Ramos (cell line): ENCODE measurements around the gene BSX.

Experiments used
- in situ Hi-C: fragments of 300-500 bp; cut with MboI; formaldehyde crosslinking; loops from one replicate; pipeline ENCODE4 v1.14.3; 2022; ENCODE audit warnings: low sequenced_read_pairs; ENCODE audit not compliant: unreplicated experiment

The BSX gene

GRCh38 chr11:122981388-122982264 lies at the start of gene BSX:
Gene BSX, minus strand, starts transcription at chr11:122981834. Its CDS starts 163 bp downstream, at chr11:122981671.
- in situ Hi-C loops, result no loop called here

DNA sequence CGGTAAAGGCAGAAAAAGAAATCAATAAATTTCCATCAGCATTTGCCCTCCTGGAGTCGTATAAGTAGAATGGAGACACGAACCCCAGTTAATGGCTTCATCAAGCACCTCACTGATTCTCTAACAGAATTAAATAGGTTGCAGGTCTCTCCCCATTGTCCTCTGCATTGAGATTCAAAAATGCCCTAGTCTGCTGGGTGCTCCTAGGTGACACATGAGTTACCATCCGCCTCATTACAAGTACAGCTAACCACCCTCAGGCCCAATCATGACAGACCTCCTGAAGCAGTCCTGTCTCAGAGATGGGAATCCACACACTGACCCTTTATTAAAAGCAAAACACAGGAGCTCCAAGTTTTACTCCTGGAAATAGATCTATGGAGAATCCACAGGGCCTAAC lies 48.9 kb upstream of the BSX start:
- in situ Hi-C loops, result no loop called here

DNA sequence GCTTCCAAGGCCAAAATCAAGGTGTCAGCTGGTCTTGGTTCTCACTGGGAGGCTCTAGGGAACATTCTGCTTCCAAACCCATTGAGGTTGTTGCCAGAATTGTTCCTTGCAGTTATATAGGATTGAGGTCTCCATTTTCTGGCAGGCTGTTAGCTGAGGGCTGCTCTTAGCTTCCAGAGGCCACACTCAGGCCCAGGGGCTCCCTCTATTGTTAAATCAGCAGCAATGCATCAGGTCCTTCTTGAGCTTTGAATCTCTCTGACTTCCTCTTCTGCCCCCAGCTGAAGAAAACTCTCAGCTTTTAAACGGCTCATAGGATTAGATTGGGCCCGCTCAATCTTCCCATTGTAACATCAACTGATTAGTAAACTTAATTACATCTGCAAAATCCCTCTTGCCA lies 39.3 kb upstream of the BSX start:
- in situ Hi-C loops, result loop anchor here (25.0 kb wide), 1 partner anchor 434 kb away; no protein-coding TSS in a partner anchor

GRCh38 chr11:123018702-123019101 lies 37.1 kb upstream of the BSX start:
- in situ Hi-C loops, result loop anchor here (25.0 kb wide), 1 partner anchor 431 kb away; no protein-coding TSS in a partner anchor

- in situ Hi-C loops, result loop anchor here (25.0 kb wide), 1 partner anchor 424 kb away; no protein-coding TSS in a partner anchor
Observed at GRCh38 chr11:123011510-123011909, 29.9 kb upstream of the BSX start.

DNA sequence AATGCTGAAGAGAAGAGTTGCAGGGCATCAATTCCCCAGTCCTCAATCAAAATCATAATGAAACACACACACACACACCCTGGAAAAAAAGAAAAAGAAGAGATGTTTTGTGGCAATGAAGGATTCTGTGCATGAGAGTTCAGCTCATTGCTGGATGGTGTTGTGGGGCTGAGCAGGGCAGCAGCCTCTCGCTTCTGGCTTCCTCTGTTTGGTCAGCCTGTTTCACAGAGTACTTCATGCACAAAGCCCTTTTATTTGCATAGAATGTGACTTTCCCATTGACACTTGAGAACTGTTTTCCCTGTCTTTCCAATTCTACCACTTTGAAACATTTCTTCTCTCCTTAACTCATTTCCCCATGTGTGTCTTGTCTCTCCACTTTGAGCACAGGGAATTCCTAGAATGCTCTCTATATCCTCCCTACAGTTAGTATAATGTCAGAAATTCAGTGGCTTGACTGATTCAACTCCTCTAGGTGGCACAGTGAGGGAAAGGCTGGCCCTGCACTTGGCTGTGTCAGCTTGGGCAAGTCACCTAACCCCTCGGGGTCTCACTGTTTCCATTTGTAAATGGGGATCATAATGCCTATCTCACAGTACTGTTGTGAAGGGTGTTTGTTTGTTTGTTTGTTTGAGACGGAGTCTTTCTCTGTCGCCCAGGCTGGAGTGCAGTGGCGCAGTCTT lies 25.4 kb upstream of the BSX start:
- in situ Hi-C loops, result loop anchor here (25.0 kb wide), 1 partner anchor 420 kb away; no protein-coding TSS in a partner anchor

DNA sequence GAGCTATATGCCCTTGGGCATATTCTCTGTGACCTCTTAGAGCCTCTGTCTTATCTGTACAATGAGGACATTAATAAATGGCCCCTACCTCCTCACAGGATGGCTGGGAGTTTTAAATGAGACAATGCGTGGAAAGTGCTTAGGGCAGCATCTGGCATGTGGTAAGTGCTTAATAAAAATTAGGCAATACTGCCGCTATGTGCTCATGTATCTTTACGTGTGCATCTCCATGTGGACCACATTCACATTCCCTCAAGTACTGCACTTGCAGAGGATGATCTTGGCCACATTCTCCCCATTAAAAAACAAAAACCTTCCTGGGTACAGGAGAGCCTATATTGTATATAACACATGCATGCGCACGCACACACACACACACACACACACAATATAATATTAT lies 19.1 kb upstream of the BSX start:
- in situ Hi-C loops, result loop anchor here (25.0 kb wide), 1 partner anchor 413 kb away; no protein-coding TSS in a partner anchor

GRCh38 chr11:122998727-122999366 lies 17.2 kb upstream of the BSX start:
- in situ Hi-C loops, result loop anchor here (10.0 kb wide), 1 partner anchor 64 kb away; no protein-coding TSS in a partner anchor

DNA sequence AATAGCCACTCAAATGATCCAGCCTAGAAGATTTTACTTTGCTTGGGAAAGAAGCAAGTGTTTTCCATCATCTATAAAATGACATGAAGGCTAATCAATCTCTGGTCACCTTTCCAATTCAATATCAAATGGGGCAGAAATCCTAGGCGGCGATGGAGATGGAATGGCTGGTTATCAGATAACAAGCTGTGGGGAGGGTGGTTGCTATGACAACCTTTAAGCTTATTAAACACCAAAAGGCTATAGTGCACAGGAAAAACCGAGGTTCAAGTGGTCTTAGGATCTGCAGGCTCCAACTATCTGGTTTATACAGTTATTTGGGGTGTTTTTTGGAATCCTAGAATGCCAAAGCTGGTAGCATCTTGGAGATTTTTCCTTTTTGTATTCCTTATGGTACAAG lies 13.9 kb upstream of the BSX start:
- in situ Hi-C loops, result loop anchor here (10.0 kb wide), 1 partner anchor 61 kb away; no protein-coding TSS in a partner anchor

DNA sequence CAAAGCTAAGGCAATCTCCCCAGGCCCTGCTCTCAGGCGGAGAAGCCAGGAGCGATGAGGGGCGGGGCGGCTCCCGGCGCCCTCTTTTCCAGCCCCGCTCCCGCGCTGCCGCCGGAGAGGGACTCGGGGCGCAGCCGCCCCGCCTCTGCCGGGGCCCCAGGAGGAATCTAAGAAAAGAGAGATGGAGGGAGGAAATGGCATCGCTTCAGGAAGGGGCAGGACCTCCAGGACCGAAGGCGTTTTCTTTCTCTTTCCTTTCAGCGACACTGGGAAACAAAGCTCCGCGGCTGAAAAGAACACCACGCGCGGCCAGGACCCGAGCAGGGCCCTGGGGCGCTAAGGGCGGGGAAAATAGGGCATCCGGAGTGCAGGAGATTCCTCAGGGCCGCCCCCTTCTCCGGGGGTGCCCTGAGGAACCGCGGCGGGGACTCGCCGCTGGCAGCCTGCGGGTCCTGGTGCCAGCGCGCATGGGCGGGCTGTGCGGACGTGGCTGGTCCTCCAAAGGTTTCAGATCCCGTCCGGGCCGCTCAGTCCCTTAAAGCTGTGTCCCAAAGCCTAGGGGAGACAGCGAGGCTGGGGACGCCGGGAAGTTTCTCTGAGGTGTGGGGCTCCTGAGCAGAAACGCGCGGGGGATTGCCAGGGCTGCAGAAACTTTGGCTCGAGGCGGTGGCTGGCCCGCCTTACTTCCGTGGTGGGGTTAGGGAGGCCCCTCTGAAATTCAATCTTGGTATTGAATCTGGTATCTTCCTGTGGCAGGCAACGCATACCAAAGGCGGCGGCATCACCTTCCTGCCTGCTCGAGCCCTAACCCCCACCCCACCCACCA lies 2.8 kb upstream of the BSX start:
- in situ Hi-C loops, result no loop called here

DNA sequence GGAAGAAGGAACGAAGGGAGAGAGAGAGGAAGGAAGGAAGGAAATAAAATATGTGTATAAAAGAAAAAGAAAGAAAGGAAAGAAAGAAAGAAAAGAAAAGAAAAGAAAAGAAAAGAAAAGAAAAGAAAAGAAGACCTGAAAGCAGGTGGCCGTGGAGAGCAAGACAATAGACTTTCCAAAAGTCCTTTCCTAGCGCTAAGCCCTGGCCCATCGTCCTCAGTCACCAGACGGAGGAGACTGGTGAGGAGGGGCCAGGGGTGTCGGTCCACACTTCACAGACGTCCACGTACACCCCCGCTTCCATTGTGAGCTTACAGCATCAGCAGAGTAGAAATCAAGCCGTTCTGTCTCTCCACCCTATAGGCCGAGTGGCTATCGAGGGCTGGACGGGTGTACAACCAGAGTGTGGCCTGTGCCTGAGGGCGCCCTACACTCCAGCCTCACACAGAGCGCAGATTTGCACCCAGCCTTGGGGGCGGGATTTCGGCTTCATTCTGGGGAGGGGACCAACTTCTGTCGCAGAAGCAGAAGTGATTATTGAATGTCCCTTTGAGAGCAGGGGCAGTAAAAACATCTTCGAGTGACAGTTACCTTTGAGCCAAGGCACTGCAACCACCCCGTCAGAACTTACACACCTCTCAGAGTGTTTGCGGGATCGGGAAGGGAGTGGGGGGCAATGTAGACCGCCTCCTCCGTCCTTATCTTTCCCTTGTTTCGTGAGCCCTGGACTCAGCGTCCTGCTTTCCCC lies 2.0 kb upstream of the BSX start:
- in situ Hi-C loops, result no loop called here

- in situ Hi-C loops, result no loop called here
Observed at GRCh38 chr11:122979815-122980595, 1.6 kb downstream of the BSX start.

DNA sequence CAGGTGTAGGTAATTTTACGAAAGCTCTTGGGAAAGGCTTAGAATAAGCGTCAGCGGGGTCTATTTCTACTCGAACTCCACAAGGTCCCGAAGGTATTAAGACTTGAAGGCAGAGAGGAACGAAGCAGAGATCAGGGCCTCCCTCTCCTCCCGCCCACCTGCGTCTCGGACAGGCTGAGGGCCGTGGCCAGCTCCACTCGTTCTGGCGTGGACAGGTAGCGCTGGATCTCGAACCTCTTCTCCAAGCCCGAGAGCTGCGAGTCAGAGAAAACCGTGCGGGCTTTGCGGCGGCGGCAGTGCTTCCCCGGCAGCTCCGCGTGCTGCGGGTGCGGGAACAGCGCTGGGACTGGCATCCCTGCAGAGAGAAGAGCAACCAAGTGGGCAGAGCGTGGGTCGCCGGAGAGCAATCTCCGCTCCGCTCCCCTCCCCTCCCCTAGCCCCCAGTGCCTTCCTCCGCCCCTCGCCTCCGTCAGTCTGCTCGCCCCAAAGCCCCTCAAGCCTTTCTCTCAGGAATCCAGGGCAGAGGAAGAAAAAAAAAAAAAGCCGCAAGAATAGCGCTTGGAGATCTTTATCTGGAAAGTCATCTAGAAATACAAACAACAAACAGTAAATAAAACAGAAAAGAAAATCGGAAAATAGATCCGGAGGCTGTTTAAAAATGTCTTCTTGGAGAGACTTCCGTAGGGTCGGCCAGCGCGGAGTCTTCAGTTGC lies 2.4 kb downstream of the BSX start:
- in situ Hi-C loops, result no loop called here

DNA sequence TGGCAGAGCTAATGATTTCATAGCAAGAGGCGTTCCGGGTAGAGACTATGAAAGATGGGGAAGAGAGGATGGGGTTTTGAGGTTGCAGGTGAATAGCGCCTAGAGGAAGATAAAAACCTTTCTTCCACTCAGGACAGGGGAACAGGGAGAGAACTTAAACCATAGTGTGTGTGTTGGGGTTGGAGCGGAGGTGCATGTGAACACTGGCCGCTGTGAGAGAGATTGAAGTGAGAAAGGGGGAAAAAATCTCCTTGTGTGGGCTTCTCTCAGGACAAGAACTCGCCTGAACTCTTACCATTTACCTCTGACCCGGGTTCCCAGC lies 3.4 kb downstream of the BSX start:
- in situ Hi-C loops, result no loop called here

- in situ Hi-C loops, result no loop called here
Observed at GRCh38 chr11:122977470-122978298, 4.0 kb downstream of the BSX start.

GRCh38 chr11:122976734-122977469 lies 4.7 kb downstream of the BSX start:
- in situ Hi-C loops, result no loop called here
